H1 (cell line): ENCODE measurements around the gene BCKDHA. TPM values are rescaled to one million over a fixed set of nuclear protein-coding genes. Genes with fewer than 3 reads are reported as not detected.

Experiments
- CEBPB ChIP-seq: IDR thresholded peaks from 2 replicates; pipeline ENCODE4 v1.6.1; 2012; ENCODE audit warnings: low read depth, low read length
- SUZ12 ChIP-seq: fragments of 200-600 bp; sonication (generic); IDR thresholded peaks from 2 replicates; pipeline ENCODE4 v1.6.1; 2012; ENCODE audit warnings: mild to moderate bottlenecking, inconsistent platforms, low read length, moderate library complexity, mixed read lengths
- polyA plus RNA-seq, 7 experiments: library from polyadenylated mRNA; depleted of rRNA in 3 of 7; stranded (reverse) in 5 of 7; unstranded in 2 of 7; fragments of >200 nt in 5 of 7; fragments of 200-250 nt in 2 of 7; gene quantifications; 1 replicate in 5 of 7; 2 replicates in 1 of 7; 4 replicates in 1 of 7; pipeline versions ENCODE4 v1.2.1 to v1.2.3, GENCODE V29; 2011 to 2013; ENCODE audit warnings: missing spikeins in 2 of 7, mixed read lengths in 2 of 7
- total RNA-seq: library from RNA; stranded (reverse); fragmentation: NEBNext Ultra II Directional; extraction: Animal tissue kit (Norgen Biotek cat#: 25700); gene quantifications from 2 replicates; pipeline ENCODE4 v1.2.1, GENCODE V29; 2021

BCKDHA gene
- total and polyA plus RNA-seq, 2 of the 8 experiments (the other 6 are each of a cell fraction or from before 2014, with no cell fraction given): 14.2 to 69.6 TPM

DNA sequence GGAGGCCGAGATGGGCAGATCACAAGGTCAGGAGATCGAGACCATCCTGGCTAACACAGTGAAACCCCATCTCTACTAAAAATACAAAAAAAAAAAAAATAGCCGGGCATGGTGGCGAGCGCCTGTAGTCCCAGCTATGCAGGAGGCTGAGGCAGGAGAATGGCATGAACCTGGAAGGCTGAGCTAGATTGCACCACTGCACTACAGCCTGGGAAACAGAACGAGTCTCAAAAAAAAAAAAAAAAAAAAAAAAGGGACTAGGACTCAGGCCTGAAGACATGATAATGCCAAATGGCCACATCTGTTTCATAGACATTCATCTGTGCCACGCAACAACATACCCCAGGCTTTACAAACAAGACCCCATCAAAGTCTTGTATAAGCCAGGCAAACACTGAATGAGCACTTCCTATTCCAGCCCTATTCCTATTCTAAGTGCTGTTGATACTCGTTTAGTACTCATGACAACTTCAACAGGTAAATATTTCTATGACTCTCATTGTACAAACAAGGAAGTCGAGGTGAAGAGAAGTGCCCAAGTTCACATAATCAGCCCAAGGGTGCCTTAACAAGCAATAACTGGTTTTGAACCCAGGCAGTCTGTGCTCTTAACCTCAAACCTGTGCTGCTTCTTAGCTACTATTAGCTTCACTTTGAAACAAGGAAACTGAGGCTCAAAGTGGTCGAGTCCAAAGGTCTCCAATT is 35.3 kb upstream of the BCKDHA start (continued):
- TF ChIP-seq SUZ12 (no peak), CEBPB (no peak)
- TF ChIP-seq, all 59 proteins: peak for 0
